GM19193 (cell line): ENCODE results near the gene CR1L.

Source experiments
- POLR2A ChIP-seq: IDR thresholded peaks from 4 replicates; pipeline ENCODE4 v1.6.1; 2011; ENCODE audit not compliant: insufficient read depth, insufficient read length; ENCODE audit errors: extremely low read depth

Gene CR1L

DNA sequence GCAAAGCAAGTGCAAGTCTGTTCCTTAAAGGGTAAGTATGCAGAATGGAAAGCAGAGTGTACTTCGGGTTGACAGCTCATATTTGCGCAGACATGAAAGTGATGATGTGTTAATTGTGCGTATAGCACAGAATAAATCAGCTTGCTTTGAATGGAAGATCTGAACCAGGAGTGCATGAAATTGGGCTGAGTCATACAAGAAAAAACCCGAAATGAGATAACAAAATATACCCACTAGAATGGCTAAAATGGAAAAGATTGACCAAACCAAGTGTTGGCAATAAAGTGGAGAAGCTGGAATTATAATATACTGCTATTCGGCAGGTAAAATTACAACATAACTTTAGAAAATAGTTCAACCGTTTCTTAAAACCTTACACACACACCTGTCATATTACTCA, 28.5 kb downstream of the CR1L start:
- TF ChIP-seq POLR2A: no peak

DNA sequence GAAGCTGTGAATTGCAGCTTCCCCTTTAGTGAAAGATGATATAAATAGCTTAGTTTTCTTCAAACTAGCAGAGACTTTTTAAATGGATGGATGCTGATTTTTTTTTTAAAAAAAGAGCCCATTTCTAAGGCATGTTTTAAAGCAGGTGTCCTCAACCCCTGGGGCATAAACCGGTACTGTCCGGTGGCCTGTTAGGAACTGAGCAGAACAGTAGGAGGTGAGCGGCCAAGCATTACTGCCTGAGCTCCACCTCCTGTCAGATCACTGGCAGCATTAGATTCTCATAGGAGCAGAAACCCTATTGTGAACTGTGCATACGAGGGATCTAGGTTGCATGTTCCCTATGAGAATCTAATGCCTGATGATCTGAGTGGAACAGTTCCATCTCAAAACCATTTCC, 31.2 kb downstream of the CR1L start:
- TF ChIP-seq POLR2A: no peak

DNA sequence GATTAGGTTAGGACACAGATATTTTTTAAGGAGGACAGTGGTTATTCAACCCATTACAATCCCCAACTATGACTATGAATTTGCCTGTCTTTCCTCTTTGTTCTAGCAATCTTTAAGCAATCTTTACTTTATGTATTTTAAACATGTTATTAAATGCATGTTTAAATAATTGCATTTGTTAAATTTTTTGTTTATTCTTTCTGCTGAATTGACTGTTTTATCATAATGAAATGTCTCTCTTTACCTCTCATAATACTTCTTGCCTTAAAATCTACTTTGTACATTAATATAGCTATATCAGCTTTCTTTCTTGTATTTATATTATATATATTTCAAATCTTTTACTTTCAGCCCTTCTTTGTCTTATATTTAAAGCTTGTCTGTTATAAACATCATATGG, 46.1 kb downstream of the CR1L start:
- TF ChIP-seq POLR2A: no peak

DNA sequence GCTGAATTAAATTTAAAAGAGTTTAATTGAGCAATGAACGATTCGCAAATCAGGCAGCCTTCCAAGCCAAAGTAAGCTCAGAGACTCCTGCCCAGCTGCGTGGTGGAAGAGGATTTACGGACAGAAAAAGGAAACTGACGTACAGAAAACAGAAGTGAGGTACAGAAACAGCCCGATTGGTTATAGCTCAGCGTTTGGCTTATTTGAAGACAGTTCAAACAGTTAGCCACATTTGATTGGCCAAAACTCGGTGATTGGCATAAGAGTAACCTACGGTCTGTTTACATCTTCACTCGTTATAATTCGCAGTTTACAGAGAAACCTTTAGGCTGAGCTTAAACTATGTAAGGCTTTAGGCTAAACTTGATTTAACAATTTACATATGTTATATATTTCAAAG, 46.9 kb downstream of the CR1L start:
- TF ChIP-seq POLR2A: no peak

DNA sequence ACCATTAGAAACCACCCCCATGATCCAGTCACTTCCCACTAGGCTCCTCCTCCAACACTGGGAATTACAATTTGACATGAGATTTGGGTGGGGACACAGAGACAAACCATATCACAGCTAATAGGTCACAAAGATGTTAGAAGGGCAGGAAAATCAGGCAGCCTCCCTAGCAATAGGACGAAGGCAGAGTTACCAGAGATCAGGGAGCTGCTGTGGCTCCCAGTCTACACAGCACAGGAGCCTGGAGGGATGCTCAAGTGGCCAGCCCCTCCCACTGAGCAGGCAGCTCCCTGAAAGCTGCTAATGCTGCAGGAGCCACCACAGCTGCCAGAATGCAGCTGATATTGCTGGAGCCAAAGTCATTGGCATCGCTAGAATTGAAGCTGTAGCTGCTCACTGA, 51.0 kb downstream of the CR1L start:
- no peak for TF ChIP-seq POLR2A

DNA sequence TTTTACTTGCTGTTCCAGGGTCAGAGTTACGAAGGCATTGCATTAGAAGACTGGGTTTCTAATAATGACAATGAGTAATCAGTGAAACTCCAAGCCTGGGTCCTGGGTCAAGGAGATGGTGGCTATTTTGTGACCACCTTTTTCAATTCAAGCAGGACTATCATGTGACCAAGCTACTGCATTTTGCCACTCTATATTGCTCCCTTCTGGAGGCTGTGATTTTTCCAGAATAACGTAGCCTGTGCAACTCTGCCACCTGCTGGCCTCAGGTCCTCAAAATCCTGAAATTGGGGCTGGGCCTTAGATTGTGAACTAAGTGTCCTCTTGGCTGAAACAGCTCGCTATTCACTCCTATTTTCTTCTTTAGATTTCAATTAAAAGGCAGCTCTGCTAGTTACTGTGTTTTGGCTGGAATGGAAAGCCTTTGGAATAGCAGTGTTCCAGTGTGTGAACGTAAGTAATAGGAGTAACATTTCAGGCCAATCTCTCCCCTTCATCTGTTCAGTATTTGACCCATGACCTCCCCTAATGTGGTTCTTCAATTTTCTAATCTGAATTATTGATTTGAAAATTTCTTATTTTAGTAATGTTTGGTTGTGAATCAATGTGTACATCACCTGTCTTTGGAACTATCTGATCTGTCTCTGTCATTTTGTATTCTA, 54.0 kb downstream of the CR1L start:
- TF ChIP-seq POLR2A: no peak

DNA sequence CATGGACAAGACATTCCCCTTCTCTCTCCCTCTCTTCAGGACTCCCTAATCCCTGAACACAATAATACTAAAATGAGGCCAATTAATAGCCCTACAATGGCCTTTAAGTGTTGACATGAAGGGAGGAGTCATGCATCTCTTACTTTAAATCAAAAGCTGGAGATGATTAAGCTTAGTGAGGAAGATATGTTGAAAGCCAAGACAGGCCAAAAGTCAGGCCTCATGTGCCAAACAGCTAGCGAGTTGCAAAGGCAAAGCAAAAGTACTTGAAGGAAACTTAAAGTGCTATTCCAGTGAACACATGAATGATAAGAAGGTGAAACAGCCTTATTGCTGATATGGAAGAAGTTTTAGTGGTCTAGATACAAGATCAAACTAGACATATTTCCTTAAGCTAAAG, 57.4 kb downstream of the CR1L start:
- no peak for TF ChIP-seq POLR2A

DNA sequence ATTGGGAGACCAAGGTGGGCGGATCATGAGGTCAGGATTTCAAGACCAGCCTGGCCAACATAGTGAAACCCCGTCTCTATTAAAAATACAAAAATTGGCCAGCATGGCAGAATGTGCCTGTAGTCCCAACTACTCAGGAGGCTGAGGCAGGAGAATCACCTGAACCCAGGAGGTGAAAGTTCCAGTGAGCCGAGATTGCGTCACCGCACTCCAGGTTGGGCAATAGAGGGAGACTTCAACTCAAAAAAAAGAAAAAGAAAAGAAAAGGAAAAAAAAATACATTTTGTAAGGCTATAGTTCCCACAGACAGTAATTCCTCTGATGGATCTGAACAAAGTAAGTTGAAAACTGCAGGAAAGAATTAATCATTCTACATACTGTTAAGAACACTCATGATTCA, 58.8 kb downstream of the CR1L start:
- TF ChIP-seq POLR2A: no peak

DNA sequence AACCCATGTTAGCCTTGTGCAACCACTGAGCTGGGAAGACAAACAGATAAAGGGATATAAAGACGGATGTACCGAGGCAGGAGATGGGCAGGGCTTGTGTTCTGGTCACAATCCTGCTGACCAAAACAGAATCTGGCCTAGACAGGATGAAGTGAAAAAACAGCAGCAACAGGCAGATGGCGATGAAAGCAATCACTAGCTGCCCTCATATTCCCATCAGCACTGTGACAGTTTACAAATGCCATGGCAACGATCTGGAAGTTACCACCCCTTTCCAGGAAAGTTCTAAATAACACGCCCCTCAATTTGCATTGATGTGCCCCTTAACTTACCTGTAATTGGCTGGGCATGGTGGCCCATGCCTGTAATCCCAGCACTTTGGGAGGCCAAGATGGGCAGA, 66.4 kb downstream of the CR1L start:
- TF ChIP-seq POLR2A: no peak

DNA sequence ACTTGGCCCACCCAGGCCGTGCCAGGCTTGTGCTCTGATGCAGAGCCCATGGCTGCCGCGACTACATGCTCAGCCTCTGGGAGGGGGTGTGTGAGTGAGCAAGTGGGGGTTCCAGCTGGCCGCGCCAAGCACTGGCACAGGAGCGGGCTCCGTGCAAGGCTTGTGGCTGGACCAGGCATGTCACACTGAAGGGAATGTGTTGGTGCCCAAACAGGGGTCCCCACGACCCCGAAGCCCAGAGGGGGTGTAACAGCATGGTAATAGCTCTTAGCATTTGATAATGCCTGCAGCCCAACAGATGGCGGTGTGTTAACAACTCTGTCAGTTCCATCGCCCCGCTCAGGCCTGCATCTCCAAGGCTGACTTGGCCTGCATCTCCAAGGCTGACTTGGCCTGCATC, 68.6 kb downstream of the CR1L start:
- no peak for TF ChIP-seq POLR2A

DNA sequence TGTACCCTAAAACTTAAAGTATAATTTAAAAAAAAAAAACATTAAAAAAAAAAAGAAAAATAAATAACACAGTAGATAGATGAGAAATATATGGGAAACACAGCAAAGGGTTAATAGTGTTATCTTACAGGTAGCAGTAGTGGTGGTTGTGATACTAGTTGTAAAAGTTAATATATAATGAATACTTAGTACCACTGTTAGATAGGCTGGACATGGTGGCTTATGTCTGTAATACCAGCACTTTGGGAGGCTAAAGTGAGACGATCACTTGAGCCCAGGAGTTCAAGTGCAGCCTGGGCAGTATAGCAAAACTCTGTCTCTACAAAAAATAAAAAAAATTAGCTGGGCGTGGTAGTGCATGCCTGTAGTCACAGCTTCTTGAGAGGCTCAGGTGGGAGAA, 74.3 kb downstream of the CR1L start:
- no peak for TF ChIP-seq POLR2A

DNA sequence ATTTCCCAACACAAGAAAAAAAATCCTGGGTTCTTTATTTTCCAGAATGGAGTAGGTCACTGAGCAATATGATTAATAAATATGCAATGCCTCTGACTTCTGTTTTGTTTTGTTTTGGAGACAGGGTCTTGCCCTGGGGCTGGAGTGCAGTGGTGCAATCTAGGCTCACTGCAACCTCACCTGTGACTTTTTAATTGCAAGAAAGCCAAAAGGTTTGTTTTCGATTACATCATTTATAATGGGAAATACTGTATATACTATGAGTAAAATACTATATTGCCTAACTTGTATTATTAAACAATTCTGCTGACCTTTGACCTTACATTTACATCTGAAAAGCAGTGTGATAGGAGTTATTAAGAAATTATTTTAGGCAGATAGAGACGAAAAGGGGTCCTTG, 95.3 kb downstream of the CR1L start:
- no peak for TF ChIP-seq POLR2A

DNA sequence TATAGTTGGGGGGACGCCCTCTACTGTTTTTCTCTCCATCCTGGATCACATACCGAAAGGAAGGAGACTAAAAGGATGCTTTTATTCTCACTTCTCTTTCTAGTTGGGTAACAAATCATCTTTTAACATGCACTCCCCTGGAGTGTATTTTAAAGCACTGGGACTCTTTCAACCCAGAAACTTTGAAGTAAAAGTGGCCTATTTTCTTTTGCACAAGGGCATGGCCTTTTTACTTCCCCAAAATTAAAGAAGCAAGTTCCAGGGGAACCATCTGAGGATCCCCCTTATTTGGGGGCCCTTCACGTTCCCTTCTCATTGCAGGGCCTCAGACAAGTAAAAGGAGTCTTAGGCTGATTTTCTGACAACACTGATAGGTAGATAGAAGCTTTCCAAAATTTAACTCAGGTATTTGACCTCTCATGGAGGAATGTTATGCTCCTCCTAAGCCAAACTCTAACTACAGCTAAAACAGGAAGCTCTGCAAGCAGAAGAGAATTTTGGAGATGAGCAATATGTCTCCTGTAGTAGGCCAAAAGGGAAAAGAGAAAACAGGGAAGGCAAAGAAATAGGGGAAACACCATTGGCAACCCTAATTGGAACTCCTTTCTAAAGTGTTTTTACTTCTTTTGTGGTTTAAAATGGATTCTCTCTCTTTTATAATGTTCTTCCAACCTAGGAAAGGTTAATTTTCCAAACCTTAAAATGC, 98.1 kb downstream of the CR1L start:
- no peak for TF ChIP-seq POLR2A

DNA sequence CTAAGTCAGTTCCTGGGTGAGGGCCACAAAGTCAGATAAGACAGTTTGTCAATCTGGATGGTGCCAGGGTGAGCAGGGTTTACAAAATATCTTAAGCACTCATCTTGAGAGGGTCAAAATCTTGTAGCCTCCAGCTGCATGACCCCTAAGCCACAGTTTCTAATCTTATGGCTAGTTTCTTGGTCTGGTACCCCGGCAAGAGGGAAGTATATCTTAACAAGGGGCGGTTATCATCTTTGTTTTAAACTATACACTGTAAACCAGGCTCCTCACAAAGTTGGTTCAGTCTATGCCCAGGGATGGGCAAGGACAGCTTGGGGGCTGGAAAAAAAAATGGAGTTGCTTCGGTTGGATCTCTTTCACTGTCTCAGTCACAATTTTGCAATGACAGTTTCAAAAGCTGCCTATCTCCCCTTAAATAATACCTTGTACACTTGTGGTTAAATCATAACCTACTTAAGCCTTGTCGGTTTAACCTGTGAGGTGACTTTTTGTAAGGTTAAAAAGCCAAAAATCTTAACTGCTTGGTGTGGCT, 99.1 kb downstream of the CR1L start:
- no peak for TF ChIP-seq POLR2A

DNA sequence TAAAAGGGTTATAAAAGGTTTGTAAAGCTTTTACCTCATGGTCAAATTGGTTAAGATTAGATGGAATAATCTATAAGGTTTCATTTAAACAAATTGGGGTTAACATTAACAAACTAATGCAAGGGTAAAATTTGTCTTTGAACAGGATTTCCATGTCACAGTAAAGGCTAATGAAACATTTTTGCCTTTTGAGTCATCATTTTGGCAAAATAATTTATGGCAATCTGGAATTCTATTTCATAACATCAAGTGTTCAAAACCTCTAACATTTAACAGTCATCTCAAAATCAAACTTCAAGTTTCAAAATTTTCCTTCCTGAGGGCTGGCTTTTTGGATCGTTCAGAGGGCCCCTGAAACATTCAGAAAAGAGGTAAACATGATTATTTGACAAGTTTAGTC, 100.4 kb downstream of the CR1L start:
- TF ChIP-seq POLR2A: no peak
